NT2/D1 (cell line): ENCODE data around the gene IL36B.

ENCODE experiments used
- SUZ12 ChIP-seq: IDR thresholded peaks from 2 replicates; pipeline ENCODE4 v1.6.1; 2011; ENCODE audit not compliant: insufficient read length, insufficient read depth; ENCODE audit errors: extremely low read depth
- YY1 ChIP-seq: IDR thresholded peaks from 2 replicates; pipeline ENCODE4 v1.6.1; 2011; ENCODE audit not compliant: insufficient read length, insufficient read depth
- ZNF274 ChIP-seq: IDR thresholded peaks from 2 replicates; pipeline ENCODE4 v1.6.1; 2011; ENCODE audit warnings: mild to moderate bottlenecking, low read depth, low read length

- TF ChIP-seq YY1: no peak
- no peak for TF ChIP-seq SUZ12
- TF ChIP-seq ZNF274: no peak
These were observed 15.6 kb upstream of the IL36B start for GRCh38 chr2:113068249-113068648.
